Measurements from ENCODE around the gene EXOC3.

DNA sequence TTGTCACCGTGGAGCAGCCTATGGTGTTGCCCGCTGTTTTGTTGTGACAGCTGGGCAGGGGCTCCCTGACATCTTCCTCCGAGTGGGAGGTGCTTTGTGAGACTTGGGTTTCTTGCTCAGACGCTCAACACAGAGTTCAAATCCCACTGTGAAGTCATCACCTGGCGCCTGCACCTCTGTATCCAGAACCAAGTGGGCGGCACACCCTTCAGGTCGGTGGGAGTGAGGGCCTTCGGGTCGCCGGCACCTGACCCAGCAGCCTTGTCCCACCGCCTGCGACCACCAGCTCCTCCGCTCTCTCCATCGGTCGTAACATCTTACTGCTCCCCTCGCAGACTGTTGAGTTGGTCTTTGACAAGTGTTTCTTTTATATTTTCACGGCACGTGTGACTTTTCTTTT lies 37.6 kb upstream of the EXOC3 start:
- TF ChIP-seq, protein P1, sequence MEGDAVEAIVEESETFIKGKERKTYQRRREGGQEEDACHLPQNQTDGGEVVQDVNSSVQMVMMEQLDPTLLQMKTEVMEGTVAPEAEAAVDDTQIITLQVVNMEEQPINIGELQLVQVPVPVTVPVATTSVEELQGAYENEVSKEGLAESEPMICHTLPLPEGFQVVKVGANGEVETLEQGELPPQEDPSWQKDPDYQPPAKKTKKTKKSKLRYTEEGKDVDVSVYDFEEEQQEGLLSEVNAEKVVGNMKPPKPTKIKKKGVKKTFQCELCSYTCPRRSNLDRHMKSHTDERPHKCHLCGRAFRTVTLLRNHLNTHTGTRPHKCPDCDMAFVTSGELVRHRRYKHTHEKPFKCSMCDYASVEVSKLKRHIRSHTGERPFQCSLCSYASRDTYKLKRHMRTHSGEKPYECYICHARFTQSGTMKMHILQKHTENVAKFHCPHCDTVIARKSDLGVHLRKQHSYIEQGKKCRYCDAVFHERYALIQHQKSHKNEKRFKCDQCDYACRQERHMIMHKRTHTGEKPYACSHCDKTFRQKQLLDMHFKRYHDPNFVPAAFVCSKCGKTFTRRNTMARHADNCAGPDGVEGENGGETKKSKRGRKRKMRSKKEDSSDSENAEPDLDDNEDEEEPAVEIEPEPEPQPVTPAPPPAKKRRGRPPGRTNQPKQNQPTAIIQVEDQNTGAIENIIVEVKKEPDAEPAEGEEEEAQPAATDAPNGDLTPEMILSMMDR (conservative IDR thresholded peaks at IDR 0.05) = no peak
- no peak for TF ChIP-seq EZH2 (IDR thresholded peaks at IDR 0.05; ENCODE audit: low read depth)

Data from PC-9 (cell line).